Skeletal muscle cell (primary cell): ENCODE results near the gene KISS1R.

Source experiments
- DNase-seq: peaks from one replicate; pipeline ENCODE4 v3.0.0-alpha.2; 2010; ENCODE audit warnings: low read depth
- H3K4me3 ChIP-seq: 2 replicates; pipeline ENCODE4 v1.5.1; 2011; ENCODE audit warnings: low read depth, mild to moderate bottlenecking, control low read depth, low read length, moderate library complexity

Gene KISS1R

GRCh38 chr19:897442-898039 is 19.6 kb upstream of the KISS1R start:
- DNase-seq, result no peak
- H3K4me3 ChIP-seq, result no peak overlapping the region

GRCh38 chr19:898663-899062 is 18.5 kb upstream of the KISS1R start:
- H3K4me3 ChIP-seq, result no peak overlapping the region
- no peak for DNase-seq

GRCh38 chr19:899336-900042 is 17.6 kb upstream of the KISS1R start:
- no peak overlapping the region for H3K4me3 ChIP-seq
- DNase-seq, result no peak

GRCh38 chr19:900043-900301 is 17.2 kb upstream of the KISS1R start:
- no peak overlapping the region for H3K4me3 ChIP-seq
- no peak for DNase-seq

- DNase-seq, result no peak
- no peak overlapping the region for H3K4me3 ChIP-seq
These were observed 16.6 kb upstream of the KISS1R start for GRCh38 chr19:900302-901111.

GRCh38 chr19:901216-902092 is 15.7 kb upstream of the KISS1R start:
- H3K4me3 ChIP-seq, result no peak overlapping the region
- no peak for DNase-seq

GRCh38 chr19:902093-902370 is 15.1 kb upstream of the KISS1R start:
- no peak overlapping the region for H3K4me3 ChIP-seq
- no peak for DNase-seq

GRCh38 chr19:902446-903226 is 14.5 kb upstream of the KISS1R start:
- no peak for DNase-seq
- H3K4me3 ChIP-seq, result no peak overlapping the region

GRCh38 chr19:903266-903797 is 13.8 kb upstream of the KISS1R start:
- DNase-seq, result no peak
- no peak overlapping the region for H3K4me3 ChIP-seq

- no peak overlapping the region for H3K4me3 ChIP-seq
- DNase-seq, result no peak
These were observed 12.6 kb upstream of the KISS1R start for GRCh38 chr19:904545-904944.

- H3K4me3 ChIP-seq, result no peak overlapping the region
- DNase-seq, result no peak
These were observed 10.7 kb upstream of the KISS1R start for GRCh38 chr19:906480-906879.

GRCh38 chr19:907183-907853 is 9.8 kb upstream of the KISS1R start:
- no peak for DNase-seq
- no peak overlapping the region for H3K4me3 ChIP-seq

- DNase-seq, result no peak
- peak overlapping the region; percentile 16 for H3K4me3 ChIP-seq
These were observed 5.7 kb upstream of the KISS1R start for GRCh38 chr19:911197-912033.

- no peak for DNase-seq
- H3K4me3 ChIP-seq, result peak overlapping the region; percentile 81
These were observed 4.7 kb upstream of the KISS1R start for GRCh38 chr19:912181-913079.

GRCh38 chr19:913080-913748 is 3.9 kb upstream of the KISS1R start, which contains the start of gene R3HDM4:
TSS of gene R3HDM4 (minus strand) at chr19:913219. CDS start at chr19:913157, 62 bp downstream.
- DNase-seq, result no peak
- H3K4me3 ChIP-seq, result peak within 1 kb of the TSS; percentile 81

GRCh38 chr19:916645-917322 is 349 bp upstream of the KISS1R start:
- DNase-seq, result no peak
- peak overlapping the region; percentile 11 for H3K4me3 ChIP-seq
